RWPE1 (cell line): ENCODE data around the gene MPP3.
"Not testable (repeated sequence)": the region's sequence is repeated elsewhere in the genome, so short reads cannot be mapped to it uniquely, and the experiment has no call there.

ENCODE experiments used
- CTCF ChIA-PET: fragments of 350-600 bp; sonication (Branson Sonifier 250); formaldehyde crosslinking; extraction: SDS; loops from one replicate; lab custom pipeline; 2021; lab: Yijun Ruan, JAX
- POLR2A ChIA-PET: fragments of 400-600 bp; formaldehyde crosslinking; extraction: SDS; loops from one replicate; lab custom pipeline; 2020; ENCODE audit warnings: antibody characterized with exemption; ENCODE audit not compliant: low non-redundant PET; lab: Yijun Ruan, JAX
- DNase-seq: peaks from one replicate; pipeline ENCODE4 v3.0.0; 2012; ENCODE audit warnings: low spot score
- H3K27ac ChIP-seq: fragments of 450-650 bp; 2 replicates; pipeline ENCODE4 v1.5.1; 2017
- TF ChIP-seq, protein P1 (sequence below): fragments of 450-650 bp; conservative IDR thresholded peaks from 2 replicates; pipeline ENCODE4 v1.5.1; 2017; ENCODE audit warnings: low read depth, mild to moderate bottlenecking

MPP3 gene

DNA sequence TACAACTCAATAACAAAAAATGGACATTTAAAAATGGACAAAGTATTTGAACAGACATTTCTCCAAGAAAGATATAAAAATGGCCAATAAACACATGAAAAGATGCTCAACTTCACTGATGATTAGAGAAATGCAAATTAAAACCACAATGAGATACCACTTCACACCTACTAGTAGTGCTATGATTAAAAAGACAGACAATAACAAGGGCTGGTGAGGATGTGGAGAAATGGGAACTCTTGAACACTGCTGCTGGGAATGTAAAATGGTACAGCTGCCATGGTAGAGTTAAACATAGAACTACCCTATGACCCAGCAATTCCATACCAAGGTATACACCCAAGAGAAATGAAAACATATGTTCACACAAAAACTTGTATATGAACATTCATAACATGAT is 27.8 kb downstream of the MPP3 start:
- H3K27ac ChIP-seq: no peak overlapping the region
- DNase-seq: no peak
- TF ChIP-seq, protein P1, sequence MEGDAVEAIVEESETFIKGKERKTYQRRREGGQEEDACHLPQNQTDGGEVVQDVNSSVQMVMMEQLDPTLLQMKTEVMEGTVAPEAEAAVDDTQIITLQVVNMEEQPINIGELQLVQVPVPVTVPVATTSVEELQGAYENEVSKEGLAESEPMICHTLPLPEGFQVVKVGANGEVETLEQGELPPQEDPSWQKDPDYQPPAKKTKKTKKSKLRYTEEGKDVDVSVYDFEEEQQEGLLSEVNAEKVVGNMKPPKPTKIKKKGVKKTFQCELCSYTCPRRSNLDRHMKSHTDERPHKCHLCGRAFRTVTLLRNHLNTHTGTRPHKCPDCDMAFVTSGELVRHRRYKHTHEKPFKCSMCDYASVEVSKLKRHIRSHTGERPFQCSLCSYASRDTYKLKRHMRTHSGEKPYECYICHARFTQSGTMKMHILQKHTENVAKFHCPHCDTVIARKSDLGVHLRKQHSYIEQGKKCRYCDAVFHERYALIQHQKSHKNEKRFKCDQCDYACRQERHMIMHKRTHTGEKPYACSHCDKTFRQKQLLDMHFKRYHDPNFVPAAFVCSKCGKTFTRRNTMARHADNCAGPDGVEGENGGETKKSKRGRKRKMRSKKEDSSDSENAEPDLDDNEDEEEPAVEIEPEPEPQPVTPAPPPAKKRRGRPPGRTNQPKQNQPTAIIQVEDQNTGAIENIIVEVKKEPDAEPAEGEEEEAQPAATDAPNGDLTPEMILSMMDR: no peak
- CTCF ChIA-PET: interaction anchor here (1.1 kb wide), 1 partner anchor 41 kb away, joined by 3 read pairs; no protein-coding TSS in a partner anchor
- POLR2A ChIA-PET: no interaction called here

GRCh38 chr17:43803758-43804157 is 29.2 kb downstream of the MPP3 start:
- POLR2A ChIA-PET: no interaction called here

DNA sequence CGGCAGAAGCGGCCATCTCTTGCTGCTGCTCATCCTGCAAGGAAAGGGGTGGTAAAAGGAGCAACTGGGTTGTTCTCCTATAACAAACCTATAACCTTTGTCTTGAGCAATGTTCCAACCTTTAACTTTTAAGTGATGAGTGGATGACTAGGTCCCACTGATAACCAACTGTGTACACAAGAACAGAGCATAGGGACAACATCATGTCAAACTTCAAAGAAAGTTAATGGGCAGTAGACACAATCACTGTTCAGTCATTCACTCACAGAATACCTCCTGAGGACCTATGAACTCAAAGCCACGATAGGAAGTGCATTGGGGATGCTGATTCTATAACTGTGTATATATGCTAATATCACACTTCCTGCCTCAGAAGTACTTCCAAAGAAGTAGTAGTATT is 31.1 kb downstream of the MPP3 start:
- CTCF ChIA-PET: no interaction called here
- POLR2A ChIA-PET: no interaction called here
- no peak overlapping the region for H3K27ac ChIP-seq
- DNase-seq: no peak
- TF ChIP-seq, protein P1: no peak

More at GRCh38 chr17:43803758-43804157, 29.2 kb downstream of the MPP3 start:
- no peak overlapping the region for H3K27ac ChIP-seq
- CTCF ChIA-PET: interaction anchor here (1.3 kb wide), 1 partner anchor 13 kb away, joined by 3 read pairs; no protein-coding TSS in a partner anchor
- TF ChIP-seq, protein P1: no peak
- DNase-seq: no peak

- no peak for DNase-seq
- CTCF ChIA-PET: no interaction called here
- no peak overlapping the region for H3K27ac ChIP-seq
- POLR2A ChIA-PET: no interaction called here
- TF ChIP-seq, protein P1: no peak
These were observed 32.2 kb downstream of the MPP3 start for GRCh38 chr17:43800736-43801135.

- H3K27ac ChIP-seq: no peak overlapping the region
- CTCF ChIA-PET: interaction anchor here (1.5 kb wide), 1 partner anchor 79 kb away, joined by 3 read pairs; no protein-coding TSS in a partner anchor
- TF ChIP-seq, protein P1: no peak
- DNase-seq: no peak
- POLR2A ChIA-PET: no interaction called here
These were observed 33.9 kb downstream of the MPP3 start for GRCh38 chr17:43799047-43799446.

GRCh38 chr17:43798024-43798423 is 34.9 kb downstream of the MPP3 start:
- POLR2A ChIA-PET, H3K27ac ChIP-seq, CTCF ChIA-PET, DNase-seq: not testable (repeated sequence)

GRCh38 chr17:43792668-43793067 is 40.3 kb downstream of the MPP3 start:
- H3K27ac ChIP-seq, POLR2A ChIA-PET, CTCF ChIA-PET, DNase-seq: not testable (repeated sequence)

DNA sequence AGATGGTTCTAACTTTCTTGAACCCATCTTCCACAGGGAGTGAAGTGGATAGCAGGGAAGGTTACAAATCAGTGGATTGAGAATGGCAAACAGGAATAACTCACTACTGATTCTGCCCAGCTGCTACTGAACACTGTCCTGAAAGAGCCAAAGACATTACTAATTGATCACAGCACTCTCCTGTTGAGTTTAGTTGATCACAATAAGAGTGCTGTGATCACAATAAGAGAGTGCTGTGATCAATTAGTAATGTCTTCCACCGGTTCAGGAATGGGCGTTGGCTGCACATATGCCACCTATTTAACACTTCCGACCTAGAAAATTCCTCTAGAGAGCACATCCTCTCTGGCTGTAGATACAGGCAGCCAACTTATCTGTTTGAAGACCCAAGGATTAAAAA is 41.4 kb downstream of the MPP3 start:
- no peak overlapping the region for H3K27ac ChIP-seq
- DNase-seq: peak; percentile 53
- POLR2A ChIA-PET: no interaction called here
- CTCF ChIA-PET: no interaction called here
- TF ChIP-seq, protein P1: no peak
